Measurements from ENCODE around the gene SNX10. TPM values are rescaled to one million over a fixed set of nuclear protein-coding genes. Genes with fewer than 3 reads are reported as not detected.
A peak's percentile ranks its signal among the peaks of the same experiment; 100 is the strongest.

The SNX10 gene
- total and polyA plus RNA-seq, 8 donors, result 0.58 to 55.0 (median 3.0) TPM; not detected in 2

DNA sequence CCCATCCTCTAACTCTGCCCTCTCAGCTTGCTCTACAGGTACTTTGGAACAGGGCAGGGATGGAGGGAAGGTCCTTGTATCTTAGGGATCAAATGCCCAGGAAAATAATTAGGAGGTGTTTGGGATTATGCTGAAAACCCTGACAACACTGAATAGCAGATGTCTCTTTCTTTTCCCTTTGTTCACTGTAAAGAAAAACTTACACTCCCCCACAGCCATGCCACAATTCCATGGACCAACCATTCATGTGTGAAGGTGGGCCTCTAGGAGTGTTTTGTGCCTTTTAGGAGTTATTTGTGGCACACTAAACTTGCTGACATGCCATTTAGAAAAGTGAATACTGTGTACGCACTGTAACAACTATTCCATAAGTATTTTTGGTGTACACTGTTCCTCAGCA lies 108.1 kb downstream of the SNX10 start:
- intact Hi-C loops (cut with DNase I; ENCODE audit: low total_unique reads), result no loop called here
- Histone ChIP-seq H3K27me3 (peaks cover 0 to 22% (median 6%) of the 10 kb centered on the region in 3 donors), H3K9me3 (no peaks in the 10 kb centered on the region), H3K27ac (peak overlapping the region in 1 of 5 donors; percentile 85), H3K36me3 (no peaks in the 10 kb centered on the region), H3K4me3 (no peak overlapping the region), H3K4me1 (peaks cover 14 to 30% (median 22%) of the 10 kb centered on the region in 4 donors)
- no peak for TF ChIP-seq POLR2AphosphoS5 (IDR thresholded peaks at IDR 0.05)
- no peak for TF ChIP-seq POLR2A (IDR thresholded peaks at IDR 0.05)
- no peak for TF ChIP-seq EP300 (IDR thresholded peaks at IDR 0.05)
- TF ChIP-seq, protein P1, sequence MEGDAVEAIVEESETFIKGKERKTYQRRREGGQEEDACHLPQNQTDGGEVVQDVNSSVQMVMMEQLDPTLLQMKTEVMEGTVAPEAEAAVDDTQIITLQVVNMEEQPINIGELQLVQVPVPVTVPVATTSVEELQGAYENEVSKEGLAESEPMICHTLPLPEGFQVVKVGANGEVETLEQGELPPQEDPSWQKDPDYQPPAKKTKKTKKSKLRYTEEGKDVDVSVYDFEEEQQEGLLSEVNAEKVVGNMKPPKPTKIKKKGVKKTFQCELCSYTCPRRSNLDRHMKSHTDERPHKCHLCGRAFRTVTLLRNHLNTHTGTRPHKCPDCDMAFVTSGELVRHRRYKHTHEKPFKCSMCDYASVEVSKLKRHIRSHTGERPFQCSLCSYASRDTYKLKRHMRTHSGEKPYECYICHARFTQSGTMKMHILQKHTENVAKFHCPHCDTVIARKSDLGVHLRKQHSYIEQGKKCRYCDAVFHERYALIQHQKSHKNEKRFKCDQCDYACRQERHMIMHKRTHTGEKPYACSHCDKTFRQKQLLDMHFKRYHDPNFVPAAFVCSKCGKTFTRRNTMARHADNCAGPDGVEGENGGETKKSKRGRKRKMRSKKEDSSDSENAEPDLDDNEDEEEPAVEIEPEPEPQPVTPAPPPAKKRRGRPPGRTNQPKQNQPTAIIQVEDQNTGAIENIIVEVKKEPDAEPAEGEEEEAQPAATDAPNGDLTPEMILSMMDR (IDR thresholded peaks at IDR 0.05), result no peak
- WGBS, 5 donors, result 89 to 98% (median 94%) methylated on average over 1 of the region's 1 CpG
- DNase-seq, result no peak

- H3K27me3 ChIP-seq, result peaks cover 0 to 10% (median 0%) of the 10 kb centered on the region in 3 donors
- H3K36me3 ChIP-seq, result no peaks in the 10 kb centered on the region
- H3K4me1 ChIP-seq, result peaks cover 8 to 16% (median 9%) of the 10 kb centered on the region in 4 donors
- no peak overlapping the region for H3K27ac ChIP-seq
- TF ChIP-seq POLR2A (IDR thresholded peaks at IDR 0.05) (no peak), EP300 (IDR thresholded peaks at IDR 0.05) (no peak), POLR2AphosphoS5 (IDR thresholded peaks at IDR 0.05) (no peak)
- TF ChIP-seq, protein P1 (IDR thresholded peaks at IDR 0.05), result no peak
- no peaks in the 10 kb centered on the region for H3K9me3 ChIP-seq
- WGBS, 5 donors, result 83 to 92% (median 90%) methylated on average over 3 of the region's 3 CpGs
- DNase-seq, result no peak
- intact Hi-C loops (cut with DNase I; ENCODE audit: low total_unique reads), result no loop called here
- H3K4me3 ChIP-seq, result no peak overlapping the region
These were observed 112.0 kb downstream of the SNX10 start for GRCh38 chr7:26403640-26404039.

DNA sequence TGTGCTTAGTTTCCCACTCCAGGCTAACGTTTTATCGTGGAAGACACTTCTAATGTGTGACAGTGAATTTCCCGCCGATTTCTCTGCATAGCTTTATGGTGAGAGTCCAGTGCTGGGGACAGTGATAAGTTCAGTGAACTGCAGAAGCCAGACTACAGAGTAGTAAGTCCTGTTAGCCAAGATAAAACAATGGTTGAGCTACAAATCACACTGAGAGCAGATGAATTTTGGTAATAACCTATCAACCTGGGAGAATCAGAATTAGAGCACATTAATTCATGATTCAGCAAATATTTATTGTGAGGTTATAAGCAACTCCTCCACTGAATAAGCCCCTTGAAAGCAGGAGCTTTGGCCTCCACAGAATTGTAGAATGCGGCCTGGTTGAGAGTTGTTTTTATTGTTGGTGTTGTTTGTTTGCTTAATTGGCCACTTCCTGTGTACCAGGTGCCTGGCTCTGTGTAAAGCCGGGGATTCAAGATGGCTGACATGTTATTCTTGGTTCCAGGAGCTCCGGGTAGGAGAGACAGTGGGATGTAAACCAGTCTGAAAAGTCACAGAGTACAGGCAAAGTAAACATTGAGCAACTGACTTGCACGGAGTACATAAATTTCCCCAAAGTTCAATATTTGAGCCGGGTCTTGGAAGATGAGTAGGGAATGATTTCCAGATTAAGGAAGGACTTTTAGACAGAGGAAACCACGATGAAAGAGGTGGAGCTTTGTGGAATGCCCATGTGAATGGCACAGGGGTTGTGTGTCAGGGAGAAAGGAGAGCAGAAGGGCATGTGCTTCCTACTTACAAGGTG lies 112.7 kb downstream of the SNX10 start:
- no peak for DNase-seq
- Histone ChIP-seq H3K4me3 (no peak overlapping the region), H3K27me3 (peaks cover 0 to 7% (median 0%) of the 10 kb centered on the region in 3 donors), H3K9me3 (no peaks in the 10 kb centered on the region), H3K36me3 (no peaks in the 10 kb centered on the region), H3K4me1 (peaks cover under 1 to 9% (median 2%) of the 10 kb centered on the region in 4 donors), H3K27ac (no peak overlapping the region)
- TF ChIP-seq, protein P1 (IDR thresholded peaks at IDR 0.05), result no peak
- TF ChIP-seq EP300 (IDR thresholded peaks at IDR 0.05) (no peak), POLR2A (IDR thresholded peaks at IDR 0.05) (no peak)
- intact Hi-C loops (cut with DNase I; ENCODE audit: low total_unique reads), result no loop called here
- 73 to 83% (median 82%) methylated on average over 10 of the region's 10 CpGs for WGBS, 5 donors

DNA sequence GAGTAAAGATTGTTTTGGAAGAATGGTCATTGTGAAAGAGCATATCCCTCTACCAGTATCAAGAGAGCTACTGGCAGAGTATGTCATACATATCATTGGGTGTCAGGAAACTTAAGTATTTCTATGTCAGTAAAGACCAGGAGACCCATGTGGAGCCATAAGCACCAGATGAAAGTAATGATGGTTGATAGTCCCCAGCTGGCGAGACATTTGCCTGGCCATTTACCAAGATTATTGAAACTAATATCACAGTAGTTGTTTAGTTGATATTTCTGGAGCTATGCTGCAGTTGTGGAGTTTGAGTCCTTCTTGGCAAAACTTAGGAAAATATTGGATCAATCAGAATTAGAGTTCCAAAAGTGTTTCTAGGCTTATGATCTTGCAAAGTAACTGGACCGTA lies 114.8 kb downstream of the SNX10 start:
- TF ChIP-seq POLR2AphosphoS5 (IDR thresholded peaks at IDR 0.05) (no peak), POLR2A (IDR thresholded peaks at IDR 0.05) (no peak), EP300 (IDR thresholded peaks at IDR 0.05) (no peak)
- TF ChIP-seq, protein P1 (IDR thresholded peaks at IDR 0.05), result no peak
- Histone ChIP-seq H3K27me3 (no peaks in the 10 kb centered on the region), H3K4me1 (no peaks in the 10 kb centered on the region), H3K4me3 (no peak overlapping the region), H3K27ac (no peak overlapping the region), H3K9me3 (no peaks in the 10 kb centered on the region), H3K36me3 (no peaks in the 10 kb centered on the region)
- intact Hi-C loops (cut with DNase I; ENCODE audit: low total_unique reads), result no loop called here
- 74 to 97% (median 94%) methylated on average over 2 of the region's 2 CpGs for WGBS, 5 donors
- no peak for DNase-seq
